ENCODE measurements around the gene ALPL.

DNA sequence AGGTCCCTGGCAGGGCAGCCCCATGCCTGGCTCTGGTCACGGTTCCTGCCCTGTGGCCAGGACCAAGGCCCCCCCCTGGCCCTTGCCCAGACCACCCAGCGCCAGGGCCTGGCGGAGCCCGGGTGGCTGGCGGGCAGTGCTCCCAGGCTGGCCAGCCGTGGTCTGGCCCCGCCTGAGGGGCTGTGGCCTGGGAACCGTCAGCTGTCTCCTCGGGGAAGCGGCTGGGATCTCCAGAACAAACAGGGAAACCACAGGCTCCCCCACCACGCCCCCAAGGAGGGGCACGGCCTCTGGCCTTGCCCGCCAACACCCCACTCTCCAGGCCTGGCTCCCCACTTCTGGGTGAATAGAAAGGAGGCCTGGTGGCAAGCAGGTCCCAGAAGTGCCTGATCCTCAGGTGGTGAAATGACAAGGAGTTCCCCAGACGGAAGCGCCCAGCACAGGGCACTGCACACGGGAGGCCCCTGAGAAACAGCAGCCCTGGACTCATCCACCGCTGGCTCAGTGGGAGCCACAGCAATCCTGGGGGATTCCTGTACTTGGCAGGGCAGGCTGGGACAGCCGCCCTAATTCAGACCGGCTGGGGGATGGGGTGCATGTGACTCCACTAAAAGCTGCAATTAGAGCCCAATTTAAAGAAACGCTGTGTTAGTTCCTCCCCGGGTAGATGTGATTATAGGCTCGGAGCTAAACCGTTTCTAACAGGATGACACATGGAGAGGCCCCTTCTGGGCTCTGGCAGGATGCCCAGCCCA lies 81.1 kb downstream of the ALPL start:
- TF ChIP-seq EZH2 (IDR thresholded peaks at IDR 0.05; ENCODE audit: borderline replicate concordance, low read length): no peak
- TF ChIP-seq, protein P1, sequence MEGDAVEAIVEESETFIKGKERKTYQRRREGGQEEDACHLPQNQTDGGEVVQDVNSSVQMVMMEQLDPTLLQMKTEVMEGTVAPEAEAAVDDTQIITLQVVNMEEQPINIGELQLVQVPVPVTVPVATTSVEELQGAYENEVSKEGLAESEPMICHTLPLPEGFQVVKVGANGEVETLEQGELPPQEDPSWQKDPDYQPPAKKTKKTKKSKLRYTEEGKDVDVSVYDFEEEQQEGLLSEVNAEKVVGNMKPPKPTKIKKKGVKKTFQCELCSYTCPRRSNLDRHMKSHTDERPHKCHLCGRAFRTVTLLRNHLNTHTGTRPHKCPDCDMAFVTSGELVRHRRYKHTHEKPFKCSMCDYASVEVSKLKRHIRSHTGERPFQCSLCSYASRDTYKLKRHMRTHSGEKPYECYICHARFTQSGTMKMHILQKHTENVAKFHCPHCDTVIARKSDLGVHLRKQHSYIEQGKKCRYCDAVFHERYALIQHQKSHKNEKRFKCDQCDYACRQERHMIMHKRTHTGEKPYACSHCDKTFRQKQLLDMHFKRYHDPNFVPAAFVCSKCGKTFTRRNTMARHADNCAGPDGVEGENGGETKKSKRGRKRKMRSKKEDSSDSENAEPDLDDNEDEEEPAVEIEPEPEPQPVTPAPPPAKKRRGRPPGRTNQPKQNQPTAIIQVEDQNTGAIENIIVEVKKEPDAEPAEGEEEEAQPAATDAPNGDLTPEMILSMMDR (conservative IDR thresholded peaks at IDR 0.05 in 1 of 2, IDR thresholded peaks at IDR 0.05 in 1 of 2; ENCODE audit: extremely low read depth in 1 of 2, insufficient read depth in 1 of 2, low read depth in 1 of 2, low read length in 2 of 2): no peak

Data from mammary epithelial cell (primary cell).